NB4 (cell line): ENCODE data around the gene CCDC88C.
A peak's percentile ranks its signal among the peaks of the same experiment; 100 is the strongest.
"Not testable (repeated sequence)": the region's sequence is repeated elsewhere in the genome, so short reads cannot be mapped to it uniquely, and the experiment has no call there.

Source experiments
- DNase-seq: peaks from one replicate; pipeline ENCODE4 v3.0.0; 2010; ENCODE audit warnings: low read depth
- H3K4me3 ChIP-seq: one replicate; pipeline ENCODE4 v1.5.1; 2011; ENCODE audit warnings: mild to moderate bottlenecking, low read depth, low read length, moderate library complexity
- CTCF ChIP-seq: IDR thresholded peaks from one replicate; pipeline ENCODE4 v1.5.1; 2012; ENCODE audit warnings: low read depth, low read length
- MAX ChIP-seq: IDR thresholded peaks from 2 replicates; pipeline ENCODE4 v1.6.1; 2011; ENCODE audit warnings: low read depth, low read length
- MYC ChIP-seq: IDR thresholded peaks from 2 replicates; pipeline ENCODE4 v1.6.1; 2011; ENCODE audit warnings: low read depth, low read length
- POLR2A ChIP-seq: IDR thresholded peaks from 2 replicates; pipeline ENCODE4 v1.6.1; 2011; ENCODE audit warnings: mild to moderate bottlenecking; ENCODE audit not compliant: insufficient read length; ENCODE audit errors: extremely low read depth

The CCDC88C gene

GRCh38 chr14:91413547-91414474, 3.8 kb downstream of the CCDC88C start:
- peak overlapping the region; percentile 10 for H3K4me3 ChIP-seq
- DNase-seq, result no peak
- no peak for TF ChIP-seq CTCF
- no peak for TF ChIP-seq POLR2A
- TF ChIP-seq MAX, result no peak

- no peak for TF ChIP-seq POLR2A
- no peak for TF ChIP-seq MAX
- TF ChIP-seq CTCF, result no peak
- no peak for TF ChIP-seq MYC
- H3K4me3 ChIP-seq, result peak overlapping the region; percentile 2
- DNase-seq, result no peak
Observed at GRCh38 chr14:91412939-91413338, 4.7 kb downstream of the CCDC88C start.

- H3K4me3 ChIP-seq, result no peak overlapping the region
- TF ChIP-seq POLR2A (no peak), MYC (no peak), CTCF (no peak), MAX (no peak)
- DNase-seq, result no peak
Observed at GRCh38 chr14:91410771-91411536, 6.7 kb downstream of the CCDC88C start.

GRCh38 chr14:91409928-91410718, 7.5 kb downstream of the CCDC88C start:
- TF ChIP-seq MAX (no peak), POLR2A (no peak), MYC (no peak), CTCF (no peak)
- no peak for DNase-seq
- H3K4me3 ChIP-seq, result no peak overlapping the region

GRCh38 chr14:91409240-91409639, 8.4 kb downstream of the CCDC88C start:
- DNase-seq, H3K4me3 ChIP-seq: not testable (repeated sequence)

- DNase-seq, result no peak
- no peak for TF ChIP-seq CTCF
- TF ChIP-seq MAX, result no peak
- TF ChIP-seq POLR2A, result no peak
- no peak for TF ChIP-seq MYC
- no peak overlapping the region for H3K4me3 ChIP-seq
Observed at GRCh38 chr14:91406982-91407381, 10.6 kb downstream of the CCDC88C start.
